Measurements from ENCODE around the gene CYS1.
"Not testable (repeated sequence)": the region's sequence is repeated elsewhere in the genome, so short reads cannot be mapped to it uniquely, and the experiment has no call there.

CYS1 gene

DNA sequence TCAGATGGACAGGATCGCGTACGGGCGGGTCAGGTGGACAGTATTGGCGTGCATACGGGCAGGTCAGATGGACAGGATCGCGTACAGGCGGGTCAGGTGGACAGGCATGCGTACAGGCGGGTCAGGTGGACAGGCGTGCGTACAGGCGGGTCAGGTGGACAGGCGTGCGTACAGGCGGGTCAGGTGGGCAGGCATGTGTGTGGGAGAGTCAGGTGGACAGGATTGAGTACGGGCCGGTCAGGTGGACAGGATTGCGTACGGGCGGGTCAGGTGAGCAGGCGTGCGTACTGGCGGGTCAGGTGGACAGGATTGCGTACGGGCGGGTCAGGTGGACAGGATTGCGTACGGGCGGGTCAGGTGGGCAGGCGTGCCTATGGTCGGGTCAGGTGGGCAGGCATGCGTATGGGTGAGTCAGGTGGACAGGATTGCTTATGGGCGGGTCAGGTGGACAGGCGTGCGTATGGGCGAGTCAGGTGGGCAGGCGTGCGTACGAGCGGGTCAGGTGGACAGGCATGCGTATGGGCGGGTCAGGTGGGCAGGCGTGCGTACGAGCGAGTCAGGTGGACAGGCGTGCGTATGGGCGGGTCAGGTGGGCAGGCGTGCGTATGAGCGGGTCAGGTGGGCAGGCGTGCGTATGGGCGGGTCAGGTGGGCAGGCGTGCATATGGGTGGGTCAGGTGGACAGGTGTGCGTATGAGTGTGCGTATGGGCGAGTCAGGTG lies 68.4 kb downstream of the CYS1 start:
- not testable (repeated sequence) for DNase-seq

- not testable (repeated sequence) for DNase-seq
These were observed 69.2 kb downstream of the CYS1 start for GRCh38 chr2:10010861-10011605.

GRCh38 chr2:10009811-10010781 lies 70.1 kb downstream of the CYS1 start:
- DNase-seq = no peak

DNA sequence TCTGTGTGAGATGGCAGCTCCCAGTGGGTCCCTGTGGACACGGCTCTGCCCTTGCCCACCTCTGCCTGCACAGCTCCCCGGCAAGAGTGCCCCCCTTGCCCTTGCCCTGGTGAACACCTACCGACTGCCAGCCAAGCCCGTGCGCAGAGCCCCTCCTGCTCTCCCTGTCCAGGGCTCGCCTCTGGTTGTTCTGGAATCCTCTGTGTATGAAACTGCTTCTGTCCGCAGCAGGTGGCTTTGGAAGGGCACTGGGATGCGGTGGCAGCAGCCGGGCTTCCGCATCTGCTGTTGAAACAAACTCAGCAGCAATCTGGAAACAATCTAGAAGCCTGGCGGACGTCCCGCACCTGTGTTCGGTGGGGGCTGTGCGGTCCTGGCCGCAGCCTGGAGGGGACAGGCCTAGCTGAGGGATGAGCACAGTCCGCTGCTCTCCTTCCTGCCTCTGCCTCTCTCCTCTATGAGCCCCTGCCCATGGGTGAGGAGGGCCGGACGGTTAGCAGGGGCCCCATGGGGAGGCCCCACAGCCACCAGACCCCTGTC lies 70.9 kb downstream of the CYS1 start:
- no peak for DNase-seq

GRCh38 chr2:10008809-10009176 lies 71.4 kb downstream of the CYS1 start:
- DNase-seq = no peak

DNA sequence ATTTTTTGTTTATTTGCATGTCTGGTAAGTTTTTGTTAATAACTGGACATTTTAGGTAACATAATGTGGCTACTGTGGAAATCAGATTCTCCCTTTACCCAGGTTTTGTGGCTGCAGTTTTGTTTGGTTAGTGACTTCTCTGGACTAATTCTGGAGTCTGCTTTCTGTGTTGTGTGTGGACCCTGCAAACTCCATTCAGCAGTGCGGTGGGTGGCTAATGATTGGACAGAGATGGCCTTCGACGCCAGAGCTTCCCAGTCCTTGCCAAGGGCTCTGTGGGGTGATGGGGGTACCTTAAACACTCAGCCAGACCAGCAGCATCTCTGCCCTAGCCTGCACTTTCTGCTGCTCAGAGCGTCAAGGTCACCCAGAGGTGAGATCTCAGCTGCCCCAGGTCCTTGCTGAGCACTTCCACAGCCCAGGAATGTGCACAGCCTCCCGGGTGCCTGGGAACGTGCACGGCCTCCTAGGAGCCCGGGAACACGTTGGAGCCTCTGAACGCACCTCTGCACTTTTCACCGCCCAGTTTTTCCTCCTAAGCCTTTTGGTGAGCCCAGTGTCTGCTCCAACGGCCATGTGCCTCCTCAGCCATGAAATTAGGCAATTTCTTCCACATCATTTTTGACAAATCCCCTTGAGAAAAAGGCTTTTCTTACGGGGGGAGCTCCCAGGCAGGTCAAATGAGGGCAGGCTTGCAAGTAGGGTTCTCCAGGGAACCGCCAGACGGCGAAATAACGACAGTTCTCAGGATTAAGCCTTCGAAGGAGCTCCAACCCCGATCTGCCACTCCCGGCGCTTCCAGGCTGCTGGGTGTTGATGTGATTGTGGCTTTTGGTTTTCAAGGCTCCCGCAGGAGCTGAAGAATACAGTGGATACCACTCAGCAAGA lies 72.0 kb downstream of the CYS1 start:
- DNase-seq = no peak

GRCh38 chr2:10007435-10007834 lies 72.8 kb downstream of the CYS1 start:
- no peak for DNase-seq

All from NCI-H1092 treated with DMSO at 0.1 percent for 48 hours (cell line).